Measurements from ENCODE around the gene SENP5.
"Not testable (repeated sequence)": the region's sequence is repeated elsewhere in the genome, so short reads cannot be mapped to it uniquely, and the experiment has no call there.

SENP5 gene

DNA sequence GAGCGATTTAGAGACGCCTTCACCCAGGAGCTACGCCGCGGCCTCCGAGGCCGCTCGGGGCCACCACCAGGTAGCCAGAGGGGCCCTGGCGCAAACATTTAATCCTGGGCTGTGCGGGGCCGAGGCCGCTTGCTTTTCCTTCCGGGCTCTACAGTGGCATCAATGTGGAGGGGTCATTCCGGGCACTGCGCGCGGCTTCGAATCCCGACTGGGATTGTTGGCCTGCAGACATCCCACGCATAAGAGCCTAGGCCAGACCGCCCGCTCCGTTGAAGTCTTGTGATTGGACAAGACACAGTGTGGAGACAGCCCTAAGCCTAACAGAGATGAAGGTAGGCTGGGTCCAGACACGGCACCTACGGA lies 75.2 kb downstream of the SENP5 start:
- DNase-seq = no peak

GRCh38 chr3:196944037-196944790 lies 76.5 kb downstream of the SENP5 start:
- DNase-seq = not testable (repeated sequence)

DNA sequence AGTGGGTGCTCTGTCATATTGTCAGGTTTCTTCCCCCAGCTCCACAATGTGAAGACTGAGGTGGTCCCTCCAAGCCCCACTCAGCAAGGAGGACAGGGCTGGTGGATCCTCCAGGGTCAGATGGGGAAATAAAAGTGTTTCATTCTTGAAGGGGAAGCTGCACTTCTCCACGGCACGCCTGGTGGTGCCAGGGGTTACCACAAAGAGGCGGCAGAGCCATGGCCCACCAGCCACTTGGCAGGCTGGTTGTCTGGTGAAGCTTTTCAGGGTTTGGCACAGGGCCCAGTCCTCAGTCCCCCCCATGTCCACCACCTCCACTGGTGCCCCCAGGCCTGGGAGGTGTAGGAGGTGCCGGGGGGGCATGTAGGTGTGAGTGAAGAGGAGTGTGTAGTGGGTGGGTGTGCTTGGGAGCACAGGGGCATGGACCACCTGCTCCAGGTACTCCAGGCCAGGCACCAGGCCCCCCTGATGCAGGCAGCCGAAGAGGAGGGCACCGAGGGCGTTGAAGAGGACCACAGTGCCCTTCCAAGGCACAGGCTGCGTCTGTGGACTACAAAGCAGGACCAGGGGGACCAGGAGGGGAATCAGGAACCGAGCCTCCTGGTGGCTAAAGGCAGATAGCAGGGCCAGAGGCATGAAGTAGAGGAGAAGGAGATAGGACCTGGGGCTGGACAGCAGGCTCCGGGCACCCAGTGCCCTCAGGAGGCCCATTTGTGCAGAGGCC lies 79.6 kb downstream of the SENP5 start:
- no peak for DNase-seq

GRCh38 chr3:196947860-196948441 lies 80.2 kb downstream of the SENP5 start:
- DNase-seq = no peak

DNA sequence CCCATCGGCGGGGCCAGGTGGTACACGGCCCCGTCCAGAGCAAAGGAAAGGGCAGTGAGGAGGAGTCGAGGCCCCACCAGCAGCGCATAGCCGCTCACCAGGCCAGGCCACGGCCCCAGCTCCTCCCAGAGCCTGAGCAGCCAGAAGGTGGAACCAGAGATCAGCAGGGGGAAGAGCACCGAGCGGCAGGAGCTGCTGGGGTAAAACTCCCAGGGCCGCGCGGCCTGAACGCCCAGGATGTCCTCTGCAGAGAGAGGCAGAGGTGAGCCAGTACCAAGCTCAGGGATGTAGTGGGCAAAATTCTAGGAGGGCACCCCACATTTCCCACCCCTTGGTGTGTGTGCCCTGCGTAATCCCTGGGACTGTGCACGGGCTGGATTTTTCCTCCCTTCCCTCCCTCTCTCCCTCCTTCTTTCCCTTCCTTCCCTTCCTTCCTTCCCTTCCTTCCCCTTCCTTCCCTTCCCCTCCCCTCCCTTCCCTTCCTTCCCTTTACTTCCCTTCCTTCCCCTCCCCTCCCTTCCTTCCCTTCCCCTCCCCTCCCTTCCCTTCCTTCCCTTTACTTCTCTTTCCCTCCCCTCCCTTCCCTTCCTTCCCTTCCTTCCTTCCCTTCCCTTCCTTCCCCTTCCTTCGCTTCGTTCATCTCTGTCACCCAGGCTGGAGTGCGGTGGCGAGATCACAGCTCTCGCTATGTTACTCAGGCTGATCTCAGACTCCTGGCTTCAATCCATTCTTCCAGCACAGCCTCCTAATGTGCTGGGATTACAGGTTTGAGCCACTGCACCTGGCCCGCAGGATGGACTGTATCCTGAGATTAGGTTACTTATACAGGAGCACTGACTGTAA lies 80.9 kb downstream of the SENP5 start:
- no peak for DNase-seq

DNA sequence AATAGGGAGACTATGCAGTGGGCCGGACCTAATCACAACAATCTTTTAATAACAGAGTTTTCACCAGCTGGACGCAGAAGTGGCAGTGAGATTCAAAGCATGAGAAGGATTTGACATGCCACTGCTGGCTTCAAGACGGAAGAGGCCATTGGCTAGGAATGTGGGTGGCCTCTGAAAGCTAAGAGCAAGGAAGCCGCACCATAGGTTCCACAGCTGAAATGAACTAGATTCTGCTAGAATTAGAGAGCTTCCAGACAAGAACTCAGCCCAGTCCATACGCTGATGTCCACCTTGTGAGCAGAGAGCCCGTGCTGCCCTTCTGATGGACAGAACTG lies 81.5 kb downstream of the SENP5 start:
- DNase-seq = no peak

GRCh38 chr3:196949750-196950149 lies 82.0 kb downstream of the SENP5 start:
- no peak for DNase-seq

DNA sequence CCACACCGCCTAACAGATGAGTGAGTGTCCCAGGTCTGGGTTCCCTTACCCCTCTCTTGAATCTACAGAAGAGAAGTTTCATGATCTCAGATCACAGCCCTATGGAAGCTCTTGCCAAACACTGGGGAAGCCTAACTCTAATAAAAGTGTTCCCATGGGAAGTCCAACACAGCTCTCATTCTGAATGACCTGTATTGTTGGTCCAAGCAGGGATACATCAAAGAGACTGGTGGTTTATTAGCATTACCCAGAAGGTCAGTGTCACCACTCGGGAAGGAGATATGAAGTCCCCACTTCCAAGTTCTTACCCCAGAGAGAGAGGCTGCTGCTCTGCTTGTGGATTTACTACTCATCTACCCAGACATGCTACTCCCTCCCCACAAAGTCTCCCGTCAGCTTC lies 83.7 kb downstream of the SENP5 start:
- no peak for DNase-seq

DNA sequence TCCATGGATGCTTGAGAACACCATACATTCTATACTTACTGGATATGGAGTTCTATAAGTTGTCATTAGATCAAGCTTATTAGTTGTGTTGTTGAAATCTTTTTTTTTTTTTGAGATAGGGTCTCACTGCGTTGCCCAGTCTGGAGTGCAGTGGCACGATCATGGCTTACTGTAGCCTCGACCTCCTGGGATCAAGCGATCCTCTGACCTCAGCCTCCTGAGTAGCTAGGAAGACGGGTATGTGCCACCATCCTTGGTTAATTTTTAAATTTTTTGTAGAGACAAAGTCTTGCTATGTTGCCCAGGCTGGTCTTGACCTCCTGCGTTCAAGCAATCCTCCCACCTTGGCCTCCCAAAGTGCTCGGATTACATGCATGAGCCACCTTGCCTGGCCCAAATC lies 87.1 kb downstream of the SENP5 start:
- DNase-seq = no peak

DNA sequence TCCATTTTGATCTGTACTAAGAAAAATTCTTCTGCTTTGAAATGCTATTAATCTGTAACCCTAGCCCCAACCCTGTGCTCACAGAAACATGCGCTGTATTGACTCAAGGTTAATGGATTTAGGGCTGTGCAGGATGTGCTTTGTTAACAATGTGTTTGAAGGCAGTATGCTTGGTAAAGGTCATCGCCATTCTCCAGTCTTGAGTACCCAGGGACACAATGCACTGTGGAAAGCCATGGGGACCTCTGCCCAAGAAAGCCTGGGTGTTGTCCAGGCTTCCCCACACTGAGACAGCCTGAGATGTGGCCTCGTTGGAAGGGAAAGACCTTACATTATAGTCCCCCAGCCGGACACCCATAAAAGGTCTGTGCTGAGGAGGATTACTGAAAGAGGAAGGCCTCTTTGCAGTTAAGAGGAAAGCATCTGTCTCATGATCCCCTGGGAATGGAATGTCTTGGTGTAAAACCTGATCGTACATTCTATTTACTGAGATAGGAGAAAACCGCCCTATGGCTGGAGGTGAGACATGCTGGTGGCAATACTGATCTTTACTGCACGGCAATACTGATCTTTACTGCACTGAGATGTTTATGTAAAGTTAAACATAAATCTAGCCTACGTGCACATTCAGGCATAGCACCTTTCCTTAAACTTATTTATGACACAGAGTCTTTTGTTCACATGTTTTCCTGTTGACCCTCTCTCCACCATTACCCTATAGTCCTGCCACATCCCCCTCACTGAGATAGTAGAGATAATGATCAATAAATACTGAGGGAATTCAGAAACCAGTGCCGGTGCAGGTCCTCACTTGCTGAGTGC lies 94.6 kb downstream of the SENP5 start:
- DNase-seq = no peak

- DNase-seq = no peak
Measured at GRCh38 chr3:196962930-196963630, 95.4 kb downstream of the SENP5 start.

DNA sequence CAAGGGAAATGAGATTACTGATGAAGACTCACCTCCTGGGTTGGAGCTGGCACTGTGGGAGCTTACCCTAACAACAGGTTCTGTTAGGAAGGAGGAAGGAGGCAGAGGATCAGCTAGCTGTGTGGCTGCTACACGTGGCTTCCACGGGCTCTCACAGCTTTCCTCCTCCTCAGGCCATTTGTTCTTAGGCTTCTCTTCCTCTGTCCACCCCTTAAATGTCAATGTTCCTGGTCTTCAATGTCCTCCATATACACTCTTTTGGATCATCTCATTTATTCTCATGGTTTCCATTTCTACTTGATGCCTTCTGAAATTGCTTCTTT lies 95.9 kb downstream of the SENP5 start:
- DNase-seq = no peak

GRCh38 chr3:196965112-196965803 lies 97.5 kb downstream of the SENP5 start:
- DNase-seq = no peak

DNA sequence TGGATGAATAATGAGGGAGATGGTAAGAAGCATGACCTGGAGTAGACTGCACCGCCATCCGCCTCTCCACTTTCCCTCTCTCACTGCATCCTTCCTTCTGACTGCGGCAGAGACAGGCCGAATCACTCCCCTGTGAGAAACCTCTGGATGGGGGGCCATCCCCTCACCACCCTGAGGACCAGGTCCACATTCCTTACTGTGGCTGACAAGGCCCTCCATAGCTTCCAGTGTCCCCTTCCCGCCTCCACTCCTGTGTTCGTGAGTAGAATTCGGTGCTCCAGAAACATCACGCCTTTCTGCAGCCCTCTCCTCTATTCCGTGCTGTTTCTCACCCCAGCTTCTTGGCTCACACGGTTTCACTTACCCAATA lies 98.1 kb downstream of the SENP5 start:
- no peak for DNase-seq

- no peak for DNase-seq
Measured at GRCh38 chr3:196966526-196967401, 99.0 kb downstream of the SENP5 start.

DNA sequence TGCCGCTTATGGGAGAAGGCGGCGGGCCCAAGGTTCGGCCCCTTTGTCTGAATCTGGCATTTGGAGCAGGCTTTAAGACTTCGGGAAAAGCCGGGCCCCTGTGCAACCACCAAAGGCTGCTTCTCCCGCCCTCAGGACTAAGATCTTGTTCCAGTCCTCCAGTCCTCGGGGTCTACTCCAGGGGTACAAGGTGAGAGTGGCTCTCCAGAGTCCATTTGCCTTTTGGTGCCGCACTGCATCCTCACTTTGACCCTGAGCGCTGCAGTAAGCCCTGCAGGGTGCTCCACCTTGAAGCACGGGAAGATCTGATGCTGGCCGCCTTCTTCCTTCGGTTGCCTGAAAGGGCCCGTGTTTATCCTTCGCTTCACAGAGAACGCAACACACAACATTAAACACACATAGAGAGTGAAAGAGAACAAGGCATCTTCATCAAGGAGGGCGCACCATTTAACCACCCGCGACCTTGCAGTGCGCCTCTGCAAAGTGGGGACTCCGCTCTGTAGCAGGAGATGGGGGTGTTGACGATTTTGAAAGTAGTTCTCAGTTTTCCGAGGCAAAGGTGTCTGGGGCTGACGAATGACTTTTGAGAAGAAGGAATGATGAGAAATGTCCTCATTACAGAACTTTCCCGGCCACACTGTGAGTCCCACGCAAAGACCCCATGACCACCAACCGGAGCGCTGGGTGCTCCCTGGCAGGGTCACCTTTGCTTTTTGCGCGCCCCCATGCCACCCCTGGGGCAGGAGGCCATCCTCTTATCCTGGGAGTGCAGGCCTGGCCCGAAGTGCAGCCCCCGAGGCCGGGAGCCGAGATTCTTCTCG lies 99.9 kb downstream of the SENP5 start:
- DNase-seq = no peak

DNA sequence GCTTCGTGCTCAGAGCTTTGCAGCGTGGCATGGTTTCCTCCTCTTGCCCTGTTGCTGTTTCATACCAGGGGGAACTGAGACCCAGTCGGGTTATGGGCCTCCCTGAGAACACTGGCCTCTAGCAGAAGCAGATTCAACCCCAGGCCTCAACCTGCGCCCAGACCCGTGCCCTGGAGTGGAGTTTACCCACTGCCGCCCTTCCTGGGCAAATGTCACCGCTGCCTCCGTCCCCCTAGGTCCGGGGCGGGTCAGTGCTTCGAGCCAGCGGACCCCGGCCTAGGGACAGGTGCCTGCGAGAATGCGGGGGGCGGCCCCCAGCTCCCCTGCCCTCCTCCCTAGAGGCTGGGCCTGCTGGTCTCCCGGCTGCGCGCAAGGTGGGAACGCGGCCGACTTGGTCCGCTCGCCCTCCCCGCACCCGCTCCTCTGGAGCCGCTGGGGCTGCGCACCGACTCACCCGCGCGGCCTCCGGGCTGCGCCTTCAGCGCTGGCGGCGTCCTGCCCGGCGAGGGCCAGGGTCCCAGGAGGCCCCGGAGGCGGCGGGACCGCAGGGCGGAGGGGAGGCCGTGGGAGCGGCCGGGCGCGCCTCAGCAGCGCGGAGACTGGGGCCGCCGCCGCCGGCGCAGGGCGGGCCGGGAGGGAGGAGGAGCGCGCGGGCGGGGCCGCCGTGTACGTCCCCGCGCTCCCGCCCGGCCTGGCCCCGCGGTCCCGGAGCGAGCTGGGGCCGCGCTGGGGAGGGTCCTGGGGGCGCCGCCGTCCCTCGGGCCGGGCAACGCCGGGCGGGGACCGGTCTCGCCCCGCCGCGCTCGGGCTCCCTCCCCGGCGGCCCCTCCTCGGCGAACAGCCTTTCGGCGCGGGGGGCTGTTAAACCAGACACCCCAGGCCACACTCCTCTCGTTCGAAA lies 100.8 kb downstream of the SENP5 start, which contains the start of gene PIGZ:
Gene PIGZ (minus strand): TSS at position 601 of the 901 bp plus-strand sequence. CDS start 16,802 bp downstream, outside the sequence.
- DNase-seq = peak; percentile 48

DNA sequence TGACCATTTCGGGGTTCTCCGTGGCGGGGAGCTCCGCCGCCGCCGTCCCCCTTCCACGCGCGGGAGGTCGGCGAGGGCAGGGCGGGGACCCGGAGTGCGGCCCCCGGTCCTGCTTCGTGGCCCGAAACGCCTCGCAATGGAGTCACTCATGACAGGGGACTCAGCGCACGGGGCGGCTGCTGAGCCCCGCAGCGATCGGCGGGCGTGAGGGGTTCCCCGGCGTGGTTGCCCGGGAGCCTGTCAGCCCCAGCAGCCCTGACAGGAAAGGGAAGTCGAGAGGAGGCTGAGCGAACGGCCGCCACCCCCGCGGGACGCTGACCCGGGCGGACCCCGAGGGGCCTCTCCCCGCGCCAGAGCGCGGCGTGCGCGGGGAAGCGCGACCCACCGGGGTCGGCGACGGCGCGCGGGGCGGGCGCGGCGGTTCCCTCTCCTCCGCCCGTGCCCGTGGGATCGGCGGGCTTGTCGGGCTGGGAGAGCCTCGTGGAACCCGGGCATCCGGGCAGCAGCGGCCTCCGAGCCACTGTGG lies 101.5 kb downstream of the SENP5 start:
- DNase-seq = peak; percentile 54

Data from activated CD4-positive, alpha-beta T cell treated with anti-CD3 and anti-CD28 coated beads, Interleukin-10, Interleukin-2, amounts not matched to agents 100 ng/mL and 50 ng/mL, durations not matched to agents 16 hours and 8 hours (primary cell).